ENCODE measurements around the gene ADGRG6. TPM values are rescaled to one million over a fixed set of nuclear protein-coding genes. Genes with fewer than 3 reads are reported as not detected.

The ADGRG6 gene
- total RNA-seq, 1 donor from 2014 or later, result 2.3 TPM

- intact Hi-C loops (cut with DNase I), result no loop called here
- DNase-seq (ENCODE audit: low spot score), result no peak
These were observed 15.8 kb upstream of the ADGRG6 start for GRCh38 chr6:142286088-142286409.

DNA sequence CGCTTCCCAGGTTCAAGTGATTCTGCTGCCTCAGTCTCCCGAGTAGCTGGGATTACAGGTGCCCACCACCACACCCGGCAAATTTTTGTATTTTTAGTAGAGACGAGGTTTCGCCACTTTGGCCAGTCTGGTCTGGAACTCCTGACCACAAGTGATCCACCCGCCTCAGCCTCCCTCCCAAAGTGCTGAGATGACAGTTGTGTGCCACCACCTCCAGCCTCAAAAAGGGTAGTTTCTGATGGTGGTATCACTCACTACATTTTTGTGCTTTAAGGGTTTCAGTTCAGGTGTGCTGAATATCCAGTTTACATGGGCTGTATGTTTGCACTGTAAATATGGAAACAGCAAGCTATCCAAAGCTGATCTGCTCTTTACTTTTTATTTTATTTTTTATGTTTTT, 12.1 kb upstream of the ADGRG6 start:
- no peak for DNase-seq (ENCODE audit: low spot score)
- intact Hi-C loops (cut with DNase I), result no loop called here

- intact Hi-C loops (cut with DNase I), result no loop called here
- DNase-seq (ENCODE audit: low spot score), result no peak
These were observed 11.0 kb upstream of the ADGRG6 start for GRCh38 chr6:142290851-142291250.

GRCh38 chr6:142291512-142291911, 10.3 kb upstream of the ADGRG6 start:
- intact Hi-C loops (cut with DNase I), result no loop called here
- DNase-seq (ENCODE audit: low spot score), result no peak

DNA sequence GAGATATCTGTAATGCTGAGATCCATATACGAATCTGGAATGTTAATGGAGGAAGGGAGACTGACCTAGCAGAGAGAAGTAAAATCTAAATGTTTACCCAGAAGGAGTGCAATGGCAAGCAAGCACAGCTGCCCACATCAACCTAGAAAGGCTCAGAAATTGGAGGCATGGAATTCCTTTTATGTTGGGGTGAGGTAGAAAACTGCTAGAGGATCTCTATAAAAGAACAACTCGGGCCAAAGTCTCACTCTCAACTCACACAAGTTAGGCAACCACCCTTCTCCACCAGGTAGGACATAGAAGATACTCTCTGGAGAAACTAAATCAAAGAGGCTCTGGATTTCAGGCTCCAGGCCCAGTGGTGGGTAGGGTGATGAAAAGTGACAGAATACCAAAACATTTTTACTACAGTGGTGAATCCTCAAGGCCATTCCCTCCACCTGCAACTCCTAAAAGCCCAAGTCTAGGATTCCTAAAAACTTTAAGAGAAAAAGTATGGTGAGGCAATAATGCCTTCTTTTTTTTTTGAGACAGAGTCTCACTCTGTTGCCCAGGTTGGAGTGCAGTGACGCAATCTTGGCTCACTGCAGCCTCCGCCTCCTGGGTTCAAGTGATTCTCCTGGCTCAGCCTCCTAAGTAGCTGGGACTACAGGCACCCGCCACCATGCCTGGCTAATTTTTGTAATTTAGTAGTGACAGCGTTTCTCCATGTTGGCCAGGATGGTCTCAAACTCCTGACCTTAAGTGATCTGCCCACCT, 9.5 kb upstream of the ADGRG6 start:
- intact Hi-C loops (cut with DNase I), result no loop called here
- no peak for DNase-seq (ENCODE audit: low spot score)

DNA sequence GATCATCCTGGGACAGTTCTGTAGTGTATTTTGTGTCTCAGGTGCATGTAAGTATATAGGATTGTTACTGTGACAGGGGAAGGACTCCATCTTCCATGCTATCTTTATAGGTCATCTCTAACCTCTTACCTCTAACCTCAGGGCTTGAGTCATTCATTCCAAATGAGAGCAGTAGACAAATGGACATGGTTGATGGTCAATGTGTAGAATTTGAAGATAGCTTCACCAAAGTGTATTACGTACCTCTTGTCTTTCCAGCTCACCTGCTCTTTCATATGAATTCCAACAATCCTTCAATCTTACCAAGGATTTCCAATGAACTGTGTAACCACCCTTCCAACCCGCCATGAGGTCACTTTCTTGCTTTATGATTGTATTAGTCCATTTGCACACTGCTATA, 8.7 kb upstream of the ADGRG6 start:
- no peak for DNase-seq (ENCODE audit: low spot score)
- intact Hi-C loops (cut with DNase I), result no loop called here

DNA sequence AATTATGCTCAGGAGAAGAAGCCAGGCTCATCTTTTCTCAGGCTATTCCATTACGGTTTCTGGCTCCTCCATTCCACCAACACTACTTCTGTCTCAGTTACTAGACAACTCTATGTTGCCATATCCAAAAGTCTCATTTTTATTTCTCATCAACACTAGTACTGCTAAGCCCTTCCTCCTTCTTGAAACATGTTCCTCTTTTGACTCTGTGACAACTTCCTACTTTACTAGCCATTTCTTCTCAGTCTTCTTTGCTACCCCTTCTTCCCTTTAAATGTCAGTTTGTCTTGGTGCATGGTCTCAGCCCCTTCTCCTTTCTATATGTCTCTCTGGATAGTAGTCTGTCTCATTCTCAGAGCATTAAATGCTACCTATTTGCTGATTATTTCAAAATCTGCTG, 7.1 kb upstream of the ADGRG6 start:
- no peak for DNase-seq (ENCODE audit: low spot score)
- intact Hi-C loops (cut with DNase I), result no loop called here

DNA sequence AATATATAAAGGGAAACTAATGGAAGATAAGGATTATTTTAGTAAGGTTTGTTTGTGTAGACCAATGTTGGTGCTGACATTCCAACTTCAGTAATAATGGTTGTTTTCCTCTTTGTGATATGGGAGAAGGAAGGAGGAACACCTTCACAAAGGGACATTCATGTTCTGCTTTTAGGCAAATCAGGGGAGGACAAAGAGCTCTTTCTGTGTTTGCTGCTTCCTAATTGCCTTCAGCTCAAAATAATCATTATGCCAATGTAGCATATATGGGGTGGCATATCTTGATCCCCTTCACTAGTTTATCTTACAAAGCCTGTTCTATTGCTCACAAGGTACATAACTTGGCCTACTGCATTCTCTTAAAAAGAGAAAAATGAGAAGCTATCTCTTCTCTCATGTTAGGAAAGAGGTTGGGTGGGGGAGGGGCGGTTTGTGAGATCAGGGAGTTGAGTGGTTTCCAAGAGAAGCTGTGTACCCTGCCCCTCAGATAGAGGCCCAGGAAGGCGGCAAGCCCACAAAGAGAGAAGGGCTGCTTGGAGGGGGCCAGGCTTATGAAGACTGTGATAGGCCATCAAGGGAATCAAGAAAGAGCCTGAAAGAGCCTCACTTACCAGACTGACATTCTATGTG, 4.7 kb upstream of the ADGRG6 start:
- no peak for DNase-seq (ENCODE audit: low spot score)
- intact Hi-C loops (cut with DNase I), result no loop called here

DNA sequence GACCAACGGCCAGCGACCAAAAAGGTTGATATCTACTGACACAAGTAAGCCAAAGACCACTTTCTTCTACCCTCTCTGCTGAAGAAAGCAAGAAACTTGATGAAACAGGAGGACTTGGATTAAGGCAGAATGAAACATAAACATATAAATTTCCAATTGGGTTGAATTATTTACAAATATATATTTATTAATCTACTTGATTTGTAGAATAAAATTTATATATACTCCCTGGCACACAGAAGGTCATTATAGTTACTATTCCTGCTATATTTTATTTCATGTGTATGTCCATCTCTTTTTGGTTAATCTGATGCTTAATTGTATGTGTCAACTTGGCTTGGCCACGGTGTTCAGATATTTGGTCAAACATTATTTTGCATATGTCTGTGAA, 4.2 kb upstream of the ADGRG6 start:
- intact Hi-C loops (cut with DNase I), result no loop called here
- DNase-seq (ENCODE audit: low spot score), result no peak

DNA sequence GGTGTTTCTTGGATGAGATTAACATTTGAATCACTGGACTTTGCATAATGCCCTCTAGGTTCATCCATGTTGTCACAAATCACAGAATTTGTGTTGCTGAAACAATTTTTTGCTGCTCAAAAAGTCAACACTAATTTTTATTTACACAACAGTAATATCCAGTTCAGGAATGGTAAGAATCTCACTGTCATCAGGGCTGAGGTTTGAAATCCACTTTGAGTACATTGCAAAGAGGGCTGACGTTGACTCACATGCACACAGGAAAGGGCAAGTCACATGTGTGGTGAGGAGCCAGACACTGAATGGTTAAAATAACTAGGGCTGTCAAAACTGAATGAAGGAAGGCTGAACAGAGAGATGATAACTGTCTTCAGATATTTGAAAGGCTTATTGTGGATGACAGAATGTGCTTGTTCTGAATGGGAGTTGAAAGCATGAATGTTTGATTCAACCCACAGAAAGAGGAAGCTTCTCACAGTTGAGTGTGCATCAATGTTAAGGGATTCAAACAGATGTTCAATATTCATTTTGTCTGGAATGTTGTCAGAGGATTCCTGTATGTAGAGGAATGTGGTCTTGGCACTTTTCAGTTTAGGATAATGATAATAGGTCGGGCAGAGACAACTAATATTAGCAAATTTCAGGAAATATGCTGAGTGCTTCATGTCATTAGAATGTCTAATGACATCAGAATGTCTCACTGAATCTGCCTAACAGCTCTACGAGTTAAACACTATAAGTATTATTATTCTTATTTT, 3.6 kb upstream of the ADGRG6 start:
- no peak for DNase-seq (ENCODE audit: low spot score)
- intact Hi-C loops (cut with DNase I), result no loop called here

- intact Hi-C loops (cut with DNase I), result no loop called here
- no peak for DNase-seq (ENCODE audit: low spot score)
These were observed 1.5 kb upstream of the ADGRG6 start for GRCh38 chr6:142300302-142300701.

- intact Hi-C loops (cut with DNase I), result no loop called here
- DNase-seq (ENCODE audit: low spot score), result no peak
These were observed 803 bp upstream of the ADGRG6 start for GRCh38 chr6:142300758-142301650.

- intact Hi-C loops (cut with DNase I), result no loop called here
- DNase-seq (ENCODE audit: low spot score), result no peak
These were observed 791 bp downstream of the ADGRG6 start for GRCh38 chr6:142302421-142303175.

DNA sequence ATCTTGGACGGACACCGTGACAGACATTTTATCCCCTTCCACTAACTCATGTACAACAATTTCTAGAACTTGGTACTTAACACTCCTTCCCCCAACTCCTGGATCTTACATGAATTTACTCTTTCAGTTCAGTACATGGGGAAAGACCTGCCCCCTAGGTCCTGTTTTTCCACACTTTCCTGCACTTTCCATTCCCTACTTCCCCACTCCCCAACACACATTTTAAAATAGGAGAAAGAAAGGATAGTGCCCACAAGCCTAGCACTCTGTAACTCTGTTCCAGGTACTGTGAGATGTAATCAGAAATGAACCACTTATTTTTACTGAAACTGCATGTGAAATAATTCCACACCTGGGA, 1.3 kb downstream of the ADGRG6 start:
- intact Hi-C loops (cut with DNase I), result no loop called here
- no peak for DNase-seq (ENCODE audit: low spot score)

DNA sequence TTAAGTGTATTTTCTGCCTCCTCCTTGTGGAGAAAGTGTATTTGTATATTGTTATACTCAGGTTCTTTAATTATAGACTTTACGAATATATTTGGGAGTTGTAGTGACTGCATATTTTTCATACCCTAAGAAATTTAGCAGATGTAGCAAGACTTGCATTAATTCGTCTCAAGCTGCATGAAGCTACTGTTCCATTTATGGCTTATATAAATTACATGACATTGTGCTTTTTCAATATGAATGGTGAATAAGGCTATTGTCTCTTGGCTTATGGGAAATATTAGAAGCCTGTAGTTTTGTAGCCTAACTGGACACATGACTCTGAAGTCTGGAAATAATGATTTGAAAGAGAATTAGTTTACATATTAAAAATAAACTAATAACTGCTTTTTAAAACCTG, 2.4 kb downstream of the ADGRG6 start:
- no peak for DNase-seq (ENCODE audit: low spot score)
- intact Hi-C loops (cut with DNase I), result no loop called here

DNA sequence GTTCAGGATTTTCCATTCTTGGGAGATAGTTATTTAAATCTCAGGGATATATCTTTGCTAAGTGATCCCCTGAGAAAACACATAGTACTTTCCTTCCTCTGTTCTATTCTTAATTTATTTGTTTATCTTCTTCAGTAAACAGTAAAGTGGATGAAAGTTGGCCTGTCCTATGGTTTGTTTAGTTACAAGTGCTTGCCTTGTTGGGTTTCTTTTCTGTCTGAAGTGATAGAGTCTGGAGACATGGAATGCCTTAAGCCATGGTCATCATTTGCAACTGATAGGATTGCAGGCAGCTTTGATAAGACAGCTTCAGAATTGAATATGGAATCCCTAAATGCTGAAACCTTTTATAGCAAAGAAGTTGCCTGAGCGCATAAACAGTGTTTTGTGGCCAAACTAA, 4.9 kb downstream of the ADGRG6 start:
- DNase-seq (ENCODE audit: low spot score), result no peak
- intact Hi-C loops (cut with DNase I), result no loop called here

DNA sequence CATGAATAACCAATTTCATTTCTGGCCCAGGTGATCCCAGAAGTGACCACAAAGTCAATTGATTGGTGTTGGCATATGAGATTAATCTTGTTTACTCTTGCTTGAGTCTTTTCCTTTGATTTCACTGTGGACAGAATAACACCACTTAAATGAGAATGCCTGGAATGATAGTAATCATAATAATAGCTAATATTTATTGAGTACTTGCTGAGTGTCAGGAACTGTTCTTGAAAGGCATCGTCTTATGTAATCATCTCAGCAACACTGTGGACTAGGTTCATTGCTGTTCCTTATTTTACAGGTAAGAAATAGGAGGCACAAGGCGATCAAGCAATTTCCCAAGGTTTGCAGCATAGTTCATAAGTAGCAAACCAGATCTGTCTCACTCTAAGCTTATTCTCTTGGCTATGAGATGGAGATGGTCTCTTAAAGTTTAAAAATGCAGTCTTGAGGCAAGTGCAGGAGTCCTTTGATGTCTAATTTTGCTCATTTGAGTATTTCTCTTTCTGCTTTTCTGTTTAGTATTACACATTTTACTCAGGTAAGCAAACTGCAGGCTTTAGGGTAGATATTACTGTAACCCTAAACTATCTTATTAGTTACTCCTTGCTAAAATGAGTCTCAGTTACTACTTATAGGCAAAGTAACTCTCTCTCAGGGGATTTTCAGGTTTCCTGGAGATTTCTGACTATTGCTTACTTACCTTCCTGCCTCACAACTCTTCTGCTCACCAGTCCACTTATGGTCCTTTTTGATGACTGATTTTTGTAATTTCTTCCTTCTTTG, 6.3 kb downstream of the ADGRG6 start:
- intact Hi-C loops (cut with DNase I), result no loop called here
- DNase-seq (ENCODE audit: low spot score), result no peak

DNA sequence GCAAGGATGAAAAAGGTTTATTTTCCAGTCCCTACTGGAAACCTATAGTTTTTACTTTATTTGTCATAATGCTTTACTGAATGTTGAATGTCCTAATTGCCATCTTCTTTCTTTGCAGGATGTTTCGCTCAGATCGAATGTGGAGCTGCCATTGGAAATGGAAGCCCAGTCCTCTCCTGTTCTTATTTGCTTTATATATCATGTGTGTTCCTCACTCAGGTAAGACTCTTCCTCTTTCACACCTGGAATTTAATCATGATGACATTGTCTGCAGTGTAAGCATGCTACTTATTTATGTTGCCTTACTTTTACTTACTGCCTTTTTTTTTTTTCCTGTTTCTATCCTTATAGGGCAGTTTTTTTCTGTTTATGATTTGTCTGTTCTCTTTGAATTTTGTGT, 7.6 kb downstream of the ADGRG6 start:
- no peak for DNase-seq (ENCODE audit: low spot score)
- intact Hi-C loops (cut with DNase I), result no loop called here

DNA sequence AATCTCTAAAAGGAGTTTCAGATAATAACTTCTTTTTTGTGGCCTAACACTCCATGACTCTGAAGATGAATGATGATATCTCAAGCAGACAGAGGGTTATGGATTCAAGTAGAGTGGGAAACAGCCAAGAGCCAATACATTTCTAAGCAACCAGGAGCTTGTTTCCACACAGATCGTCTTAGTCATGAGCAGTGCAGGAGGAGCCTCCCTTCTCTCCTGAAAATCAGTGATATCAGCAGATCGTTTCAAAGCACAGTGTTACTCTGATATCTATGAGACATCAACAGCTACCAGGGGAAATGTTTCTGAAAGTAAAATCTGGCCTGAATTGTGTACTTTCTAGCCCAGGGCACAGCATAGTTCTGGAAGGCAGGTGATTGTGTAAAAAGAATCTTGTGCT, 11.5 kb downstream of the ADGRG6 start:
- no peak for DNase-seq (ENCODE audit: low spot score)
- intact Hi-C loops (cut with DNase I), result no loop called here

Data from cardiac septum (tissue), 1 donor.